ENCODE measurements around the gene LRP2. TPM values are rescaled to one million over a fixed set of nuclear protein-coding genes. Genes with fewer than 3 reads are reported as not detected.

Gene LRP2
- total RNA-seq, 3 donors from 2014 or later (not counting 1 experiment from before 2014, with no cell fraction given), result not detected

GRCh38 chr2:169172151-169172735, 190.1 kb downstream of the LRP2 start:
- H3K4me3 Mint-ChIP-seq, result no peak overlapping the region
- intact Hi-C loops (cut with micrococcal nuclease), result no loop called here
- no peaks in the 10 kb centered on the region for H3K36me3 Mint-ChIP-seq

GRCh38 chr2:169165791-169166190, 196.5 kb downstream of the LRP2 start:
- Histone ChIP-seq H3K27me3 (ENCODE audit: control insufficient read depth, insufficient read depth, low read length) (no peaks in the 10 kb centered on the region), H3K36me3 (ENCODE audit: control insufficient read depth, insufficient read depth, low read length) (no peaks in the 10 kb centered on the region), H3K4me3 (ENCODE audit: low read length) (no peak overlapping the region), H3K9me3 (ENCODE audit: control insufficient read depth, insufficient read depth, low read length) (no peaks in the 10 kb centered on the region), H3K27ac (ENCODE audit: low read length) (no peak overlapping the region), H3K4me1 (ENCODE audit: control insufficient read depth, insufficient read depth, low read length) (no peaks in the 10 kb centered on the region)
- H3K9me3 Mint-ChIP-seq, result no peaks in the 10 kb centered on the region
- DNase-seq (no peak), ATAC-seq (no peak)
- H3K27me3 Mint-ChIP-seq (ENCODE audit: low read depth in 2 of 2), result peaks cover 17 to 58% of the 10 kb centered on the region in 2 donors
- no peak for TF ChIP-seq CTCF (IDR thresholded peaks at IDR 0.05)
- intact Hi-C loops (cut with micrococcal nuclease), result no loop called here
- H3K4me1 Mint-ChIP-seq, result no peaks in the 10 kb centered on the region
- H3K27ac Mint-ChIP-seq, result no peak overlapping the region
- no peaks in the 10 kb centered on the region for H3K36me3 Mint-ChIP-seq
- 100% methylated on average over 3 of the region's 3 CpGs for WGBS (ENCODE audit: insufficient coverage)
- H3K4me3 Mint-ChIP-seq, result no peak overlapping the region

More at GRCh38 chr2:169172151-169172735, 190.1 kb downstream of the LRP2 start:
- Histone ChIP-seq H3K27ac (ENCODE audit: low read length) (no peak overlapping the region), H3K4me3 (ENCODE audit: low read length) (no peak overlapping the region), H3K27me3 (ENCODE audit: control insufficient read depth, insufficient read depth, low read length) (no peaks in the 10 kb centered on the region), H3K36me3 (ENCODE audit: control insufficient read depth, insufficient read depth, low read length) (no peaks in the 10 kb centered on the region), H3K9me3 (ENCODE audit: control insufficient read depth, insufficient read depth, low read length) (no peaks in the 10 kb centered on the region), H3K4me1 (ENCODE audit: control insufficient read depth, insufficient read depth, low read length) (no peaks in the 10 kb centered on the region)
- DNase-seq, result no peak
- no peak for TF ChIP-seq CTCF (IDR thresholded peaks at IDR 0.05)
- no peak for ATAC-seq
- Mint-ChIP-seq H3K9me3 (no peaks in the 10 kb centered on the region), H3K4me1 (no peaks in the 10 kb centered on the region), H3K27me3 (ENCODE audit: low read depth in 2 of 2) (peaks cover 13 to 42% of the 10 kb centered on the region in 2 donors), H3K27ac (no peak overlapping the region)
- no CpG with 5 or more reads among the region's 2 CpGs for WGBS (ENCODE audit: insufficient coverage)

- no peaks in the 10 kb centered on the region for H3K36me3 ChIP-seq (ENCODE audit: control insufficient read depth, insufficient read depth, low read length)
- 50% methylated on average over 2 of the region's 2 CpGs for WGBS (ENCODE audit: insufficient coverage)
- H3K27me3 ChIP-seq (ENCODE audit: control insufficient read depth, insufficient read depth, low read length), result no peaks in the 10 kb centered on the region
- Mint-ChIP-seq H3K4me3 (no peak overlapping the region), H3K4me1 (no peaks in the 10 kb centered on the region), H3K27me3 (ENCODE audit: low read depth in 2 of 2) (peaks cover 15 to 54% of the 10 kb centered on the region in 2 donors), H3K9me3 (no peaks in the 10 kb centered on the region), H3K36me3 (no peaks in the 10 kb centered on the region), H3K27ac (no peak overlapping the region)
- no peak overlapping the region for H3K27ac ChIP-seq (ENCODE audit: low read length)
- H3K4me3 ChIP-seq (ENCODE audit: low read length), result no peak overlapping the region
- ATAC-seq (no peak), DNase-seq (no peak)
- intact Hi-C loops (cut with micrococcal nuclease), result no loop called here
- no peaks in the 10 kb centered on the region for H3K4me1 ChIP-seq (ENCODE audit: control insufficient read depth, insufficient read depth, low read length)
- no peak for TF ChIP-seq CTCF (IDR thresholded peaks at IDR 0.05)
- no peaks in the 10 kb centered on the region for H3K9me3 ChIP-seq (ENCODE audit: control insufficient read depth, insufficient read depth, low read length)
Observed at GRCh38 chr2:169164311-169164710, 198.0 kb downstream of the LRP2 start.

GRCh38 chr2:169162613-169163012, 199.7 kb downstream of the LRP2 start:
- DNase-seq, result no peak
- Mint-ChIP-seq H3K36me3 (no peaks in the 10 kb centered on the region), H3K27me3 (ENCODE audit: low read depth in 2 of 2) (peaks cover 12 to 52% of the 10 kb centered on the region in 2 donors), H3K4me3 (no peak overlapping the region), H3K4me1 (no peaks in the 10 kb centered on the region), H3K27ac (no peak overlapping the region), H3K9me3 (no peaks in the 10 kb centered on the region)
- ATAC-seq, result no peak
- Histone ChIP-seq H3K4me3 (ENCODE audit: low read length) (no peak overlapping the region), H3K36me3 (ENCODE audit: control insufficient read depth, insufficient read depth, low read length) (no peaks in the 10 kb centered on the region), H3K4me1 (ENCODE audit: control insufficient read depth, insufficient read depth, low read length) (no peaks in the 10 kb centered on the region), H3K27me3 (ENCODE audit: control insufficient read depth, insufficient read depth, low read length) (no peaks in the 10 kb centered on the region), H3K27ac (ENCODE audit: low read length) (no peak overlapping the region), H3K9me3 (ENCODE audit: control insufficient read depth, insufficient read depth, low read length) (no peaks in the 10 kb centered on the region)
- intact Hi-C loops (cut with micrococcal nuclease), result no loop called here
- WGBS (ENCODE audit: insufficient coverage), result 79% methylated on average over 4 of the region's 4 CpGs
- TF ChIP-seq CTCF (IDR thresholded peaks at IDR 0.05), result no peak

Data from natural killer cell (primary cell).